ENCODE results near the gene PEX14.
"Not testable (repeated sequence)": the region's sequence is repeated elsewhere in the genome, so short reads cannot be mapped to it uniquely, and the experiment has no call there.

The PEX14 gene

DNA sequence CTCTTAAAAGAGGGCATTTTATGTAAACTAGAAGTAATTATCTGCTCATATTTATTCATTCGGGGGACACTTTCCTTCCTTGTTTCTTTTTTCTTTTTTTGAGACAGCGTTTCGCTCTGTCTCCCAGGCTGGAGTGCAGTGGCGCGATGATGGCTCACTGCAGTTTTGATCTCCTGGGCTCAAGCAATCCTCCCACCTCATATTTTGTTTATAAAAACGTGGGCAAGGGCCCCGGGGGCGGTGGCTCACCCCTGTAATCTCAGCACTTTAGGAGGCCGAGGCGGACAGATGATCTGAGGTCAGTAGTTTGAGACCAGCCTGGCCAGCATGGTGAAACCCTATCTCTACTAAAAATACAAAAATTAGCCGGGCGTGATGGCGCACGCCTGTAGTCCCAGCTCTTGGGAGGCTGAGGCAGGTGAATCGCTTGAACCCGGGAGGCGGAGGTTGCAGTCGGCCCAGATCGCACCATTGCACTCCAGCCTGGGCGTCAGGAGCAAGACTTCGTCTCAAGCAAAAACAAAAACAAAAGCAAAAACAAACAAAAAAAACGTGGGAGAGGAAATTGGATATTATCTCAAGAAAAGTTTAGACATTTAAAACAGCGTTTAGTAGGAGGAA is 1.5 kb upstream of the PEX14 start:
- TF ChIP-seq, protein P1, sequence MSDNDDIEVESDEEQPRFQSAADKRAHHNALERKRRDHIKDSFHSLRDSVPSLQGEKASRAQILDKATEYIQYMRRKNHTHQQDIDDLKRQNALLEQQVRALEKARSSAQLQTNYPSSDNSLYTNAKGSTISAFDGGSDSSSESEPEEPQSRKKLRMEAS (IDR thresholded peaks at IDR 0.05; ENCODE audit: low read depth, low read length): no peak
- TF ChIP-seq MYC (IDR thresholded peaks at IDR 0.05; ENCODE audit: low read depth, low read length) (no peak), POLR2A (IDR thresholded peaks at IDR 0.05; ENCODE audit: extremely low read depth, insufficient read length) (no peak)
- TF ChIP-seq, protein P2, sequence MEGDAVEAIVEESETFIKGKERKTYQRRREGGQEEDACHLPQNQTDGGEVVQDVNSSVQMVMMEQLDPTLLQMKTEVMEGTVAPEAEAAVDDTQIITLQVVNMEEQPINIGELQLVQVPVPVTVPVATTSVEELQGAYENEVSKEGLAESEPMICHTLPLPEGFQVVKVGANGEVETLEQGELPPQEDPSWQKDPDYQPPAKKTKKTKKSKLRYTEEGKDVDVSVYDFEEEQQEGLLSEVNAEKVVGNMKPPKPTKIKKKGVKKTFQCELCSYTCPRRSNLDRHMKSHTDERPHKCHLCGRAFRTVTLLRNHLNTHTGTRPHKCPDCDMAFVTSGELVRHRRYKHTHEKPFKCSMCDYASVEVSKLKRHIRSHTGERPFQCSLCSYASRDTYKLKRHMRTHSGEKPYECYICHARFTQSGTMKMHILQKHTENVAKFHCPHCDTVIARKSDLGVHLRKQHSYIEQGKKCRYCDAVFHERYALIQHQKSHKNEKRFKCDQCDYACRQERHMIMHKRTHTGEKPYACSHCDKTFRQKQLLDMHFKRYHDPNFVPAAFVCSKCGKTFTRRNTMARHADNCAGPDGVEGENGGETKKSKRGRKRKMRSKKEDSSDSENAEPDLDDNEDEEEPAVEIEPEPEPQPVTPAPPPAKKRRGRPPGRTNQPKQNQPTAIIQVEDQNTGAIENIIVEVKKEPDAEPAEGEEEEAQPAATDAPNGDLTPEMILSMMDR (IDR thresholded peaks at IDR 0.05; ENCODE audit: low read depth, low read length): no peak
- no peak for DNase-seq (ENCODE audit: low read depth)

DNA sequence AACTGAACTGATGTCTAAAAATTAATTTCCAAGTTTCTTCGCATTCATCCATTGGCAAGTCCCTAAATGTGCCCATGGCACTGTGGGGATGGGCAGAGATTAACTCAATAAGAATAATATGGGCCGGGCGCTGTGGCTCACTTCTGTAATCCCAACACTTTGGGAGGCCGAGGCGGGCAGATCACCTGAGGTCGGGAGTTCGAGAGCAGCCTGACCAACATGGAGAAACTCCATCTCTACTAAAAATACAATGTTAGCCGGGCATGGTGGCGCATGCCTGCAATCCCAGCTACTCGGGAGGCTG is 489 bp upstream of the PEX14 start:
- H3K4me3 ChIP-seq (ENCODE audit: low read depth, low read length): peak overlapping the region; percentile 93

More for the DNA sequence above, 1.5 kb upstream of the PEX14 start:
- H3K4me3 ChIP-seq (ENCODE audit: low read depth, low read length): peak overlapping the region; percentile 84

DNA sequence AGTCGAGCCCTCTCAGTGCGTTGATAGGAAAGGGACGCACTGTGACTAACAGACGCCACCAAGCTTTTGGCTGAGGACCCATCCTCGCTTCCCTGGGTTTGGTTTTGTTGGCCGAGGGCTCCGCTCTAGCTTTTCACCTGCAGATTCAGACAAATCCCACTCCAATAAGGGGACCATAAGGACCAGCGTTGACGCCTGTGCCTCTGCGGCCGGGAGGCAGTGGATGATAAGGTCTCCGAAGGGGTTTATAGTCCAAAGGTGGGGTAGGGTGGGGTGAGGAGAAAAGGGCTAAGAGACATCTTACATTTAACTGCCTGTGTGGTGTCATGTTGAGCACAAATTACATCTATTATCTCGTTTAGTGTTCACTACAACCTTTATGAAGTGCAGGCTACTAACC is 760 bp downstream of the PEX14 start:
- DNase-seq (ENCODE audit: low read depth): no peak

More for the DNA sequence above, 489 bp upstream of the PEX14 start:
- DNase-seq (ENCODE audit: low read depth): not testable (repeated sequence)

GRCh38 chr1:10479296-10479695 is 4.5 kb downstream of the PEX14 start:
- no peak overlapping the region for H3K4me3 ChIP-seq (ENCODE audit: low read depth, low read length)
- TF ChIP-seq POLR2A (IDR thresholded peaks at IDR 0.05; ENCODE audit: extremely low read depth, insufficient read length) (no peak), MYC (IDR thresholded peaks at IDR 0.05; ENCODE audit: low read depth, low read length) (no peak)
- TF ChIP-seq, protein P2 (IDR thresholded peaks at IDR 0.05; ENCODE audit: low read depth, low read length): no peak
- TF ChIP-seq, protein P1 (IDR thresholded peaks at IDR 0.05; ENCODE audit: low read depth, low read length): no peak

More for the DNA sequence above, 760 bp downstream of the PEX14 start:
- H3K4me3 ChIP-seq (ENCODE audit: low read depth, low read length): peak overlapping the region; percentile 93
- TF ChIP-seq, protein P1 (IDR thresholded peaks at IDR 0.05; ENCODE audit: low read depth, low read length): no peak
- TF ChIP-seq, protein P2 (IDR thresholded peaks at IDR 0.05; ENCODE audit: low read depth, low read length): no peak
- TF ChIP-seq MYC (IDR thresholded peaks at IDR 0.05; ENCODE audit: low read depth, low read length): no peak
- no peak for TF ChIP-seq POLR2A (IDR thresholded peaks at IDR 0.05; ENCODE audit: extremely low read depth, insufficient read length)

DNA sequence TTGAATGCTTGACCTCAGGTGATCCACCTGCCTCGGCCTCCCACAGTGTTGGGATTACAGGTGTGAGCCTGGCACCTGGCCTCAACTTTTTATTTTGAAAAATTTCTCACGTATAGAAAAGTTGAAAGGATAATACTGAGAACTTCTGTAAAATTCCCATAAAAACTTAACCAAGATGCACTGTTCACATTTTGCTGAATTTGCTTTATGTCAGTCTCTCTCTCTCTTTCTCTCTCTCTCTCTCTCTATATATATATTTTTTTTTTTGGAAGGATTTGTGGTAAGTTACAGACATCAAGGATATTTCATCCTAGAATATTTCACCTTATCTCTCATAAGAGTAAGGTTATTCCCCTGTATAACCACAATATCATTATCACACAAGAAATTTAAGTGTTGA is 5.9 kb downstream of the PEX14 start:
- DNase-seq (ENCODE audit: low read depth): no peak
- TF ChIP-seq POLR2A (IDR thresholded peaks at IDR 0.05; ENCODE audit: extremely low read depth, insufficient read length) (no peak), MYC (IDR thresholded peaks at IDR 0.05; ENCODE audit: low read depth, low read length) (no peak)
- TF ChIP-seq, protein P2 (IDR thresholded peaks at IDR 0.05; ENCODE audit: low read depth, low read length): no peak
- TF ChIP-seq, protein P1 (IDR thresholded peaks at IDR 0.05; ENCODE audit: low read depth, low read length): no peak
- H3K4me3 ChIP-seq (ENCODE audit: low read depth, low read length): no peak overlapping the region

More at GRCh38 chr1:10479296-10479695, 4.5 kb downstream of the PEX14 start:
- DNase-seq (ENCODE audit: low read depth): no peak

DNA sequence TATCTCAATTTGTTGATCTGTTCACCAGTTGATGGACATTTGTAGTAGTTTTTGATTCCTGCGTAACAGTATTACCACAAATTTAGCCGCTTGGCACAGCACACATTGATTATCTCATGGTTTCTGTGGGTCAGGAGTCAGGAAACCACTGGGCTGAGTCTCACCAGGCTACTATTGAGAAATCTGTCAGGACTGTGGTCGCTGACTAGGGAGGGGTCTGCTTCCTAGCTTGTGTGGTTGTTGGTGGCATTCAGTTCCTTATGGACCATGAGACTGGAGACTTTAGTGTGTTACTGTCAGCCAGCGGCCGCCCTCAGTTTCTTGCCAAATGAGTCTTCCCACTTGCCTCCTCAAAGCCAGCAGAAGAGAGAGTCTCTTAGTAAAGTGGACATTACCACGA is 9.8 kb downstream of the PEX14 start:
- peak; percentile 92 for DNase-seq (ENCODE audit: low read depth)
- TF ChIP-seq, protein P1 (IDR thresholded peaks at IDR 0.05; ENCODE audit: low read depth, low read length): no peak
- peak; percentile 11; the same call in 1 of the 2 replicates for TF ChIP-seq MYC (IDR thresholded peaks at IDR 0.05; ENCODE audit: low read depth, low read length)
- TF ChIP-seq, protein P2 (IDR thresholded peaks at IDR 0.05; ENCODE audit: low read depth, low read length): no peak
- H3K4me3 ChIP-seq (ENCODE audit: low read depth, low read length): peak overlapping the region; percentile 34
